Hematopoietic multipotent progenitor cell treated with erythropoietin and hydrocortisone succinate and interleukin-3 and kit ligand, for 6 days (in vitro differentiated cells): ENCODE measurements around the gene CYP2U1.
"Not testable (repeated sequence)": the region's sequence is repeated elsewhere in the genome, so short reads cannot be mapped to it uniquely, and the experiment has no call there.

ENCODE experiments used
- DNase-seq: peaks from one replicate; pipeline ENCODE4 v3.0.0-alpha.2; 2015

Gene CYP2U1

DNA sequence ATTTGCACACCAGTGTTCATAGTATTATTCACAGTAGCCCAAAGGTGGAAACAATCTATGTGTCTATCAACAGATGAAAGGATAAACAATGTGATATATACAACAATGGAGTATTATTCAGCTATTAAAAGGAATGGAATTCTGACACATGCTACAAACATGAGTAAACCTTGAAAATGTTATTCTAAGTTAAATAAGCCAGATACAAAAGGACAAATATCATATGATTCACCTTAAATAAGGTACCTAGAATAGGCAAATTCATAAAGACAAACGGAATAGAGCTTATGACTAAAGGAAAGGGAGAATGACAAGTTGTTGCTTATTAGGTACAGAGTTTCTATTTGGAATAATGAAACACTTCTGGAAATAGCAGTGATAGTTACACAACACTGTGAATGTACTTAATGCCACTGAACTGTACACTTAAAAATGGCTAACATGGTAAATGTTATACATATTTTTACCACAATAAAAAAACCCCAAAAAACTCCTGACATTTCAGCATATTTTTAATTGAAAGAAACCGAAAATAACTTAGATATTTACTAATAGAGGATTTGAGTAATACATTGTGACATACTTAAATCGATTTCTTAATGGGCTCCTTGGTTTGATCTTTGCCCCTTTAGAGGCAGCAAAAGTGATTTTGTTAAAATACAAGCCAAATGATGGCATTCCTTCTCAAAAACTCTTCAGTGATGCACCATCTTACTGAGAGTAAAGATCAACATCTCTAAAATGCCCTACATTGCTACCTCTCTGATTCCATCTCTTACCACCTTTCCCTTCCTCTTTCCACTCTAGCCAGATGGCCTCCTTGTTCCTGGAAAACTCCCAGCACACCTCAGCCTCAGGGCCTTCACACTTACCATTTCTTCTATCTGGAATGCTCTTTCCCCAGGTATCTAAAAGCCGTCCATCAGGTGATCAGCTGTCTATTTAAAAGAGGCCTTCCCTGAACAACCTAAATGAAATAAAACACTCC lies 8.6 kb upstream of the CYP2U1 start:
- DNase-seq: no peak

DNA sequence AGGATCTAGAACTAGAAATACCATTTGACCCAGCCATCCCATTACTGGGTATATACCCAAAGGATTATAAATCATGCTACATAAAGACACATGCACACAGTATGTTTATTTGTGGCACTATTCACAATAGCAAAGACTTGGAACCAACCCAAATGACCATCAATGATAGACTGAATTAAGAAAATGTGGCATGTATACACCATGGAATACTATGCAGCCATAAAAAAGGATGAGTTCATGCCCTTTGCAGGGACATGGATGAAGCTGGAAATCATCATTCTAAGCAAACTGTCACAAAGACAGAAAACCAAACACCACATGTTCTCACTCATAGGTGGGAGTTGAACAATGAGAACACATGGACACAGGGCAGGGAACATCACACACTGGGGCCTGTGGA lies 5.6 kb upstream of the CYP2U1 start:
- DNase-seq: not testable (repeated sequence)

DNA sequence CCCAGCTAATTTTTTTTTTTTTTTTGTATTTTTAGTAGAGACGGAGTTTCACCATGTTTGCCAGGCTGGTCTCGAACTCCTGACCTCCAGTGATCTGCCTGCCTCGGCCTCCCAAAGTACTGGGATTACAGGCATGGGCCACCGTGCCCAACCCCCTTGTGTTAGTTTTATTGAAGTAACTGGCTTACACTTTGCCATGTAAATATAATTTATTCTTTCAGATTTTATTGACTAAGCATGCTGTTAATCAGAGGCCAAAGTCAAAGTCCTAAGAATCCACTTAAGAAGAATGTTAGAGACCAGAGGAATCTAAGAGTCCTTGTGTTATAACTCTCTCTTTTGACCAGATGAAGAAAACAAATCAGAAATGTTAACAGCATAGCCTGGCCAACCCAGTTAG lies 4.5 kb upstream of the CYP2U1 start:
- DNase-seq: not testable (repeated sequence)

DNA sequence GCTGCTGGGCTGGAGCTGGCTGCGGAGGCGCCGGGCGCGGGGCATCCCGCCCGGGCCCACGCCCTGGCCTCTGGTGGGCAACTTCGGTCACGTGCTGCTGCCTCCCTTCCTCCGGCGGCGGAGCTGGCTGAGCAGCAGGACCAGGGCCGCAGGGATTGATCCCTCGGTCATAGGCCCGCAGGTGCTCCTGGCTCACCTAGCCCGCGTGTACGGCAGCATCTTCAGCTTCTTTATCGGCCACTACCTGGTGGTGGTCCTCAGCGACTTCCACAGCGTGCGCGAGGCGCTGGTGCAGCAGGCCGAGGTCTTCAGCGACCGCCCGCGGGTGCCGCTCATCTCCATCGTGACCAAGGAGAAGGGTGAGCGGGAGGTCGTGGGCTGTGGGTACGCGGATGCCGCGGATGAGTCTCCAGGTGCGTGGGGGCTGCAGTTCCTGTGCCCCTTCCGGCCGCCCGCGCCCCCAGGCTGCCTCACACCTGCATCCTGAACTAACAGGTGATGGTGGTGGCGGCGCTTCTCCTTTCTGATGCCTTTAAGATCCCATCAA lies 499 bp downstream of the CYP2U1 start:
- peak; percentile 12 for DNase-seq

DNA sequence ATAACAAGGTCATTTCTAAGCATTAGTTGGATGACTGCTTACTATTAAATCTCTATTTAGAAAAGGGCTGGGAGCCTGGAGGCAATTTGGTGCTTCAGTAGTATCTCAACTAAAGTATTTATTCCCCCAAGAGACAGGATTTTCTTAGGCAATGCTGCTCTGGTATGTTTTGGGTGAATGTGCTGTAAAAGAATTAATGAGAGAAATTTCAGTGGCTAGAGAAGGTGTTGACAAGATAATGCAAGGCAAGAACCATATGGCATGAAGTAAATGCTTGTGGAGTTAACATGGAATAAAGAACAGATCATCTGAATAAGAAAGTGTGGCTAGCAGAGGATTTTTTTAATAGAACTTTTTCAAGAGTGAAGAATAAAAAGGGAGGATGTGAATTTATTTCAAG lies 3.9 kb downstream of the CYP2U1 start:
- no peak for DNase-seq

DNA sequence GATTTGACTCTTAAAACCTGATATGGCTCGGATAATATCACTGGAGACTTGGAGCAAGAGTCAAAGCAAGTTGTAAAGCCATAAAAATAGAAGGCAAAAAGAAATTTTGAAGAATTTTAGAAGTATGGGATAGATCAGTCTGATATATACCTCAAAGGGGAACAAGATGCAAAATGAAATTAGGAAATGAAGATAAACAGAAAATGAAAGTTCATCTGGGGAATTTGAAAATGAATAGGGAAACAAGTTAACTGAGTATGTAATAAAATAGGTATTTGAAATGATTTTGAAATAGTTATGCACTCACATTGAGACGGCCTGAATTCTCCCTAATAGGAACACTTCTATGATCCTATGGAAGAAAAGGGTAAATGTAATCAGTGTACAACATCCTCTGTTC lies 5.7 kb downstream of the CYP2U1 start:
- no peak for DNase-seq

DNA sequence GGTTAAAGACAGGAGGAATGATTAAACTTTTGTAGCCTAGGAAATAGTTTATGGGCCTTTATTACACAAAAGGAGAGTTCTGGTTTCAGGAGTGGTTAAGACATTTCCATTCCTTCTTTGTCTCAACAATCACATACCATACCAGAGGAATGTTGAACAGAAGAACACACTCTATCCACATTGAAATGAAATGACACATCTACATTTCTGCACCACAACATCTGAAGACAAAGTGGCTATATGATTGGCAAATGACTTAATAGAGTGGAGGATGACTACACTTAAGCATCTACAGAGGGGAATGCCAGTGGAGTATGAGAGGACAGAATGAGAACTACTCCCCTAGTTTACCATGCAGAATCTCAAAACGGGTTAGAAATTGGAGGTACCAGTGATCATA lies 8.0 kb downstream of the CYP2U1 start:
- no peak for DNase-seq

DNA sequence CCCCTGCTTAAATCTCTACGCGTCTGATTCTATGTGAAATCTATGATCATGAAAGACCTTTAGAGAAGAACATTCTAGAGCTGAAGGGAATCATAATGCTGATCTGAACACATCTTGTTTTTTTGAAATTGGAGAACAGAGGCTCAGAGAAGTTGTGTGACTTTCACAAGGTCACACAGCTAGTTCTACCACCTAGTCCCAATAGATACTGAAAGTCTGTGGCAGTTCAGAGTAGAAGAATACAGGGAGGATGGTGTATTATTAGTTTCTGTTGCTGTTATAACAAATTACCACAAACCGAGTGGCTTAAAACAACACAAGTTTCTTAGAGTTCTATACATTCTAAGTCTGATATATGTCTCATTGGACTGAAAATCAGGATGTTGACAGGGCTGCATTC lies 14.5 kb downstream of the CYP2U1 start:
- no peak for DNase-seq

DNA sequence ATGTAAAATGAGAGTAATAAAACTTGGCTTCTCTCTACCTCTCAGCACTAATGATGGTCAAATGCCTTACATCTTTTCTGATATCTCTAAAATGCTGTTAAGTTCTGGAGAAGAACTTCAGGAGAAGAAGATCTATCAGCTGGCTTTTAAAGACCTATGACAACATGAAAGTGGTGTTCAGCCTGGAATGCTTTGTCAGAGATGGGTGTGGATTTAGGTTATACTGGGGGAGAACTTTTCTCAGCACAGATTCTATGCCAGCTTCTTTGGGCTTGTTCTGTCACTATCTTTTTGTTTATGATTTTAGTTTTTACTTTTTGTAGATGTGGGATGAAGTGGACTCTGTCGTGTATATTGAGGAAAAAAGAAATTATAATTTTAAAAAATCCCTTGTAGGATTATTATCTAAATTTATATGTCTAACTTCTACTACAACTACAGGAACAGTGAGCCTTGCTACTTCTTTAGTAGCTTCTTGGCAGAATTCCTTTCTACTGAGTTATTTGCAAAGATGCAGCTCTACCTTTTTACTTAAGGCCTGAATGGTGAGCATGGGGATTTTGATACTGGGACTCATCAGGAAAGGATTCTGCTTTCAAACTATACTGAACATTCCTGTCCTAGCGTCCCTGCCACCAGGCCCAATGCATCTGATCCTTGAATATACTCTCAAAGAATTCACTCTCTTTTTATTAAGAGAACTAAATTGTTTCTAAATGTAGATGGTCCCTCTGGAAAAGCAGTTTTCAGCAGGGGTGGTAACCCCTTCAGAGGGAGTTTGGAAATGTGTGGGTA lies 19.6 kb downstream of the CYP2U1 start:
- DNase-seq: no peak

DNA sequence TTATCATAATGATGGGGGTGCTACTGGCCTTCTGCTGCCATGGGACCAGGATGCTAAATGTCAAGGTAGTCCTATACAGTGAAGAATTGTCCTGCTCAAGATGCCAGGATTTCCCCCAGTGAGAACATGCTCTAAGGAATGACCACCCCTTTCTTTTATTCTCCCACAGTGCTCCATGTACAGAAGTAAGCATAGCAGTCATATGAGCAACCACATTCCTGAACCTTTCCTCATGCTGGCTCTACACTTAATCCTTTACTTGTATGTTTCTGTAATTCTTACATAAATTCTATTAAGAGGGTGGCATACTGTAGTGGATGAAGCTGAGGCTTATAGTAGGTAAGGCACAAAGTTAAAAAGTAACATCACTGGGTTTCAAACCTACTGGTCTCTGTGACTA lies 20.2 kb downstream of the CYP2U1 start:
- DNase-seq: no peak

DNA sequence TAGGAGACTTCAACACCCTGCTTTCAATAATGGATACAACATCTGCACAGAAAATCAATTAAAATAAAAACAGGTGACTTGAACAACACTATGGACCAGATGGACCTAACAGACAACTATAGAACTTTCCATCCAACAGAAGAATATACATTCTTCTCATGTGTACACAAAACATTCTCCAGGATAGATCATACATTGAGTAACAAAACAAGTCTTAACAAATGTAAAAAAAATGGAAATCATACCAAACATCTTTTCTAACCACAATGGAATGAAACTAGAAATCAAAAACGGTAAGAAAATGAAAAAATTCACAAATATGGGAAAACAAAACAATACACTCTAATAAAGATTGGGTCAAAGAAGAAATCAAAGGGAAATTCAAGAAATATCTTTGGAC lies 24.7 kb downstream of the CYP2U1 start:
- DNase-seq: no peak

DNA sequence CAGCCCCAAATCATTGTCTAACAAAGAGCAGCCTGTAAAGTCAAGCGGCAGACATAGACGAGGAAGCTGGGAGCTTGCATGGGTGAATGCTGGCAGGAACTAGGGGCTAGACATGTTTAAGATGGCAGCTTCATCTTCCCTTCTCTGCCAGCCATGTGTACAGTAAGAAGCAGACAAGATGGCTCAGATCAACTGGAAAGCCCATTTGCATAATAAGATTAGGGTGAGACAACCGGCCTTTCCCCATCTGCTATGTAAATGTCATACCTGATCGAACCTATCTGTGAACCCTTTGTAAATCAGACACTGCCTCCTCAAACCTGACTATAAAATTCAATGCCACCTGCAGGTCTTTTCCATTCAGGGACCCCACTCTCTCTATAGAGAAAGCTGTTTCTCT lies 35.6 kb downstream of the CYP2U1 start:
- DNase-seq: no peak

DNA sequence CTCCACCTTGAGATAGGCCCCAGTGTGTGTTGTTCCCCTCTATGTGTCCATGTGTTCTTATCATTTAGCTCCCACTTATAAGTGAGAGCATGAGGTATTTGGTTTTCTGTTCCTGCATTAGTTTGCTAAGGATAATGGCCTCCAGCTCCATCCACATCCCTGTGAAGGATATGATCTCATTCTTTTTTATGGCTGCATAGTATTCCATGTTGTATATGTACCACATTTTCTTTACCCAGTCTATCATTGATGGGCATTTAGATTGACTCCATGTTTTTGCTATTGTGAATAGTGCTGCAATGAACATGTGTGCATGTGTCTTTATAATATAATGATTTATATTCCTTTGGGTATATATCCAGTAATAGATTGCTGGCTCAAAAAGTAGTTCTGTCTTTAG lies 36.2 kb downstream of the CYP2U1 start:
- not testable (repeated sequence) for DNase-seq

DNA sequence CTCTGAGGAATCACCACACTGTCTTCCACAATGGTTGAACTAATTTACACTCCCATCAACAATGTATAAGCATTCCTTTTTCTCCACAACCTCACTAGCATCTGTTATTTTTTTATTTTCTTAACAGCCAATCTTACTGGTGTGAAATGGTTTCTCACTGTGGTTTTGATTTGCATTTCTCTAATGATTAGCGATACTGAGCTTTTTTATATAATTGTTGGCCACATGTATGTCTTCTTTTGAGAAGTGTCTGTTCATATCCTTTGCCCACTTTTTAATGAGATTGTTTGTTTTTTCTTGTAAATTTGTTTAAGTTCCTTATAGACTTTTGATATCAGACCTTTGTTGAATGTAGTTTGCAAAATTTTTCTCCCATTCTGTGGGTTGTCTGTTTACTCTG lies 36.6 kb downstream of the CYP2U1 start:
- not testable (repeated sequence) for DNase-seq

DNA sequence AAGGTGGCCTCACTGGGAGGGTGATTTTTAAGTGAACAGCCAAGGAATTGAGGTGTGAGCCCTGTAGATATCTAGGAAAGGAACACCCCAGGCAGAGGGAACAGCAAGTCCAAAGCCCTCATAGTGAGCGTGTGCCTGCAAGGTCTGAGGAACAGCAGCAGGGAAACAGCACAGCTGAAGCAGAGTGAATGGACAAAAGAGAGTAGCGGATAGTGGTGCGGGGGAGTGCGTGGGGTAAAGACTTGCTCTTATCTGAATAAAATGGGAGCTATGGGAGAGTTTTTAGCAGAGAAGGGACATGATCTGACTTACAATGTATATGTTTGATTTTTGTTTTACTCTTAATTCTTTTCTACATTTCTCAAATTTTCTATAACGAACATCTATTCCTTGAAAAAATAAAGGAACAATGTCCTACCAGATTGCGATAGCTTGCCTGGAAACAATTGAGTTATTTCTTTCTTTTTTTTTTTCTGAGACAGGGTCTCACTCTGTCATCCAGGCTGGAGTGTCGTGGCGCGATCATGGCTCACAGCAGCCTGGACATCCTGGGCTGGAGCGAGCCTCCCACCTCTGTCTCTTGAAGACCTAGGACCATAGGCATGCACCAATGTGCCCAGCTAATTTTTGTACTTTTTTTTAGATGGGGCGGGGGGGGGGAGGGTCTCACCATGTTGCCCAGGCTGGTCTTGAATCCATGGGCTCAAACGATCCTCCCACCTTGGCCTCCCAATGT lies 38.9 kb downstream of the CYP2U1 start:
- DNase-seq: no peak

DNA sequence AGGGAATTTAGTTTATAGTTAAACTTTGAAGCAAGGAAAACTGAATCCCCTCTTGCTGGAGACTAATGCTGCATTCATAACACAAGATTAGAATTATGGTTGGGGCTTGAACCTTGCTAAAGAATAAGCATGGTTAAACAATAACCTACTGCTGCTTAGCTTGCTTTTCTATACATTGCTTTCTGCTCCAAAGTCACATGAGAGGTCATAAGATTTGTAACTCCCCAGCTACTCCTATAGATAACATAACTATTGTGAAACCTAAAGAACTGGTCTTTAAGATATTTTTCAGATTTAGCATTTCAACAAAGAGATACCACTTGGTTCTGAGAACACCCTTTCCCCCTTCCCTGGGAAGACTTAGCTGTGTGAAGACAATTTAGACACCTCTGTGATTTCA lies 41.3 kb downstream of the CYP2U1 start:
- DNase-seq: no peak

DNA sequence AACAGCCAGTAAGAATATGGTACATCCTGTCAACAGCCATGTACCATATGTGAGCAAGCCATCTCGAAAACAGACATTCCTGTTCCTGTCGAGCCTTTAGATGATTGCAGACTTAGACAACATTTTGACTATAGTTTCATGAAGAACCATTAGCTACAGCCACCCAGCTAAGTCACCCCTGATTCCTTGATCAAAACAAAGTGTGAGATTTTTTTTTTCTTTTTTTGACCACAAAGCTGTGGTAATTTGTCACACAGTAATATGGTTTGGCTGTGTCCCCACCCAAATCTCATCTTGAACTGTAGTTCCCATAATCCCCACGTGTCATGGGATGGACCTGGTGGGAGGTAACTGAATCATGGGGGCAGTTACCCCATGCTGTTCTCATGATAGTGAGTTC lies 43.2 kb downstream of the CYP2U1 start:
- no peak for DNase-seq

DNA sequence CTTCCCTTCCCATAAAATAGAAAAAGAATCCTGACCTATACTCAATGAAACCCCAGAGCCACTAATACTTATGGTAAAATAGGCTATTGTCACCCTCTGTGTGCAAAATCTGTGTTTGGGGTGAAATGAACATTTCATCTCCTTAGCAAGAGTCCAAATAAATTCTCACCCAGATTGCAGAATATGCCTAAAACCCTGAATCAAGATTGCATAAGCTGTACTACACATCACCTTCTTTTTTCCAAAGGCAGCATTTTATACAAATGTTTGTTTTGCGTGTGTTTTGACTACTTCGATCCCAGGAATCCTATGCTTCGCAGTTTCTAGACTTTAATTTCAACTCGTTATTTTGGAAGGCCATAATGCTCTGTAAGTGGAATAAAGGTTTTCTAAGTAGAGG lies 46.1 kb downstream of the CYP2U1 start:
- DNase-seq: no peak

DNA sequence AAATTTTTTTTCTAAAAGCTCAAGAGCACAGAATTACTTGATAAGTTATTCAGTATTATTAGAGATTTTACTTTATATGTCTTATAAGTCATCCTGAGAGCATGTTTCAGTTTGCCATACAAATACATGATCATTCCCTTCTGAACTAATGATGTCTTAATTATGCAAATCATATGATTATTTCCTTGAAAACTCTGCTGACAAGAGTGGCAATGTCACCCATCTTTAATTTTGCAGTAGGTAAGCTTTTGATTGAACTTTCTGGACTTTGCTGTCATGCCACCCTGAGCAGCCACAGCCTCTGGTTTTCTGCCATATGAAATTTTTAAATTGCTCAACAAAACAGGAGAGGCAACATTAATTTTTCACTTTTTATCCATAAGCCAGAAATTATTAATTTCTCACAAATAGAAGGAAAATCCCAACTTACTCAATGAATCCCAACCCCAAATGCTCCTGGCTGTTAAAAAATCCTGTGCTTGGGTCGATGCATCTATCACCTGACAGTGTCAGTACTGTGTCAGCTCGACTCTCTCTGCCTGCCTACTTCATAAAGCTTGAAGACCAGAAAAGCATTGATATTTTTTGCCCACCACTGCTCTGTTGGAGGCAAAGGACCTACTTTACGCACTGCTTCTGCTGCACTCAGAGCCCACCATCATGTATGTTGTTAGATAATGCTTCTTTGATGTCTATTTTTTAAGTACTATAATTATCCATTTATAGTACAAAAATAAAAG lies 46.8 kb downstream of the CYP2U1 start:
- no peak for DNase-seq

DNA sequence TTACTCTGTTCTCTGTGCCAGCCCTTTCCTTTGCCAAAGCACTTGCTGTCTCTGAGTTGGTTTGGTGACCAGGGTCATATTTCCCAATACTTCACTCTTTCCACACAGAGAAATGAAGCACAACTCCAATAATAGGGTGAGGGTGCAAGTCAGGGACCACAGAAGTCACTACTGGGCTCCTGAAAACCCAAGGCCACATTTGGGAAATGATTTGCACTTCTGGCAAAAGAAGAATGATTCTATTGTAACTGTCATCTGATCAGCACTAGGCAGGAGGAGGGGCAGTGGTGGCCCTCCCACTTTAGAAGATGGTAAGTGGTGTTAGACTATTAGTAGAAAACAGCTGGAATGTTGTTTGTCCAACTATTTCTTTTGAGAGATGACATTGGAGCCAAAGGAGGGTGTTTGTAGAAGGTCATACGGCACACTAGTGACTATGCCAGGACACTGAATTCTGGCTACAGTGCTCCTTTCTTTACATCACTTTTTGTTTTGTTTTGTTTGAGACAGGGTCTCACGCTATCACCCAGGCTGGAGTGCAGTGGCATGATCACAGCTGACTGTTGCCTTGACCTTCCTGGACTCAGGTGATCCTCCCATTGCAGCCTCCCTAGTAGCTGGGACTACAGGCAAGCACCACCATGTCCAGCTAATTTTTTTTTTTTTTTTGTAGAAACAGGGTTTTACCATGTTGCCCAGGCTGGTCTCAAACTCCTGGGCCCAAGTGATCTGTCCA lies 47.5 kb downstream of the CYP2U1 start:
- DNase-seq: no peak

DNA sequence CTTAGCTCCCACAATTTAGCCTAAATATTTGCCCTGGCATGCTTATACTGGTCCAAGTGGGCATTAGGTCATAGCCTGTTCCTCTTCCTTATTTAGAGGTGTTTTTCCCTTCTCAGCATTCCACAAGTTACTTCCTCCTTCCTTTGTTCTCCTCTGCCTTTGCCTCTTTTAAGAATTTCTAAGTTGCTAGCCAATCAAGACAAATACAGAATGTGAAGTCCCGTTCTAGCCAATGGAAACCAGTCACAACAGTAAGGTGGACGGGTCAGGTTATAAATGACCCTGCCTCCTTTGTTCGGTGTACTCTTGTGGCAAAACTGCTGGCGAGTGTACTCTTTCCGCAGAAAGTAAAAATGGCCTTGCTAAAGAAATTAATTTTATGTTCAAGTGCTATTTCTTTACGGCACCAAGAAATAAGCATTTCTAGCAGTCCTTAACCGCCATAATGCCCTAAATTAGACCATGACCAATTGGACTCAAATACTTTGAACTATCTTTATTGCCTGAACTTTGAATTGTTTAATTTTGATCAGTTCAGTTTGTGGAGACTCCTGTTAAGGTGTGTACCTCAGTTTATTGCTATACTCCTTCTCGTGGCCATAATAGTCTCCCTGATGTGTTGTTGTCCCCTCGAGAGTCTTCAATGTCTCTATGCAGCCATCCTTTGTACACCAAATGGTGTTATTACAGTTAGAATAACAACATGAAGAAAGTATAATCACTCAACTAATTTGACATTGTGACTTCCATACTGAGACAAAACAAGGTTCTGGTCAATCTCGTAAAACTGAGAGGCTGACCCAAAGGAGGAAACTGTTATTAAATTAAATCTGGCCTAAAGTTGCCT lies 56.8 kb downstream of the CYP2U1 start:
- no peak for DNase-seq
